Heart left ventricle (tissue), 16 donors: ENCODE measurements around the gene SH3PXD2A. TPM values are rescaled to one million over a fixed set of nuclear protein-coding genes. Genes with fewer than 3 reads are reported as not detected.

Experiments
- ATAC-seq, 4 donors: fragments of 200-7000 bp; cut with Tn5 transposase; one replicate each; pipeline ENCODE4 v1.9.1; 2020 to 2022; ENCODE audit warnings: moderate library complexity in 4 of 4, mild to moderate bottlenecking in 3 of 4, moderate number of reproducible peaks in 1 of 4
- DNase-seq, 5 donors: peaks; one replicate each; pipeline ENCODE4 v3.0.0-alpha.2; 2020
- H3K27ac ChIP-seq, 12 donors: fragments of 200-600 bp; sonication (generic) in 4 of 12; one replicate each; pipeline versions ENCODE4 v1.5.0 to v1.8.0; 2016 to 2022; ENCODE audit warnings: mild to moderate bottlenecking in 2 of 12
- H3K27me3 ChIP-seq, 9 donors: fragments of 200-600 bp; sonication (generic) in 2 of 9; one replicate each; pipeline versions ENCODE4 v1.5.1 to v1.8.0; 2016 to 2022; ENCODE audit warnings: mild to moderate bottlenecking in 3 of 9
- H3K36me3 ChIP-seq, 9 donors: fragments of 200-600 bp; sonication (generic) in 2 of 9; one replicate each; pipeline versions ENCODE4 v1.5.0 to v1.8.0; 2018 to 2022; ENCODE audit warnings: mild to moderate bottlenecking in 2 of 9
- H3K4me1 ChIP-seq, 12 donors: fragments of 200-600 bp; sonication (generic) in 4 of 12; one replicate each; pipeline versions ENCODE4 v1.5.0 to v1.8.0; 2016 to 2022; ENCODE audit warnings: mild to moderate bottlenecking in 3 of 12
- H3K4me3 ChIP-seq, 12 donors: fragments of 200-600 bp; sonication (generic) in 4 of 12; one replicate each; pipeline versions ENCODE4 v1.5.0 to v1.8.0; 2017 to 2022; ENCODE audit warnings: mild to moderate bottlenecking in 9 of 12, moderate library complexity in 4 of 12
- H3K9me3 ChIP-seq, 12 donors: fragments of 200-600 bp; sonication (generic) in 4 of 12; one replicate each; pipeline versions ENCODE4 v1.5.0 to v1.8.0; 2016 to 2022; ENCODE audit warnings: mild to moderate bottlenecking in 1 of 12
- POLR2A ChIP-seq, 2 donors: fragments of 450-650 bp; IDR thresholded peaks; one replicate each; pipeline ENCODE4 v1.6.1; 2017; ENCODE audit warnings: antibody characterized with exemption in 2 of 2, mild to moderate bottlenecking in 2 of 2, moderate library complexity in 2 of 2
- WGBS, 4 donors: extraction: QIAGEN DNeasy Blood & Tissue Kit in 2 of 4; methylation state at CpG; one replicate each; pipeline versions ENCODE4 v1.1.5 to v1.1.7; 2013 to 2018; 5-methylcytosine and 5-hydroxymethylcytosine counted together
- intact Hi-C, 10 donors: fragments of 100-400 bp; cut with DNase I; formaldehyde crosslinking; loops; one replicate each; pipeline versions ENCODE4 v1.11.1 to v1.14.2; 2022
- polyA plus RNA-seq, 2 donors: library from polyadenylated mRNA; stranded (reverse); fragments of 200-250 nt; gene quantifications; one replicate each; pipeline ENCODE4 v1.2.3, GENCODE V29; 2013
- total RNA-seq, 9 donors: library from RNA; depleted of rRNA in 2 of 9; stranded (reverse); fragments of >200 nt in 2 of 9; fragmentation: NEBNext Ultra II Directional in 3 of 9; extraction: Animal tissue kit (Norgen Biotek cat#: 25700) in 3 of 9; gene quantifications; one replicate each; pipeline versions ENCODE4 v1.1.0 to v1.2.4, GENCODE V29; 2016 to 2023
- TF ChIP-seq, protein P1 (sequence below), 12 donors: fragments of 200-600 bp; sonication (generic) in 4 of 12; IDR thresholded peaks; one replicate each; pipeline versions ENCODE4 v1.5.0 to v1.8.0; 2018 to 2022; ENCODE audit warnings: antibody characterized with exemption in 12 of 12, mild to moderate bottlenecking in 5 of 12
- donor health status: ischemic (EF 13 %, LVEDD 7.1; RV severe dilation, severe dysfunction).
- donor health status: healthy with polysubstance abuse.
- donor health status: DM: no; HTN: yes; CAD: no.
- donor health status: DM: no; HTN: no; CAD: no.
- donor health status: ischemic (EF 25% LVEDD 6.9; RV normal size, moderate dysfunction).
- donor health status: ischemic (EF 25% LVEDD 5.7; RV mildly dilated, moderate dysfunction).
- donor health status: healthy.
- donor health status: DM: yes; HTN: yes; CAD: no.
- donor health status: ischemic (EF 35%, LVEDD 5.7; RV mildly dilated, moderate dysfunction).
- donor health status: nonischemic (EF 11% LVEDD 7.7; RV severe dilation, severe dysfunction).
- donor health status: DM: yes; HTN: yes; CAD: no.
- donor health status: PGD.
- donor health status: ischemic (EF 29% LVEDD 5.4; RV normal size, mild dysfunction).
- donor health status: nonischemic (EF 23%, LVEDD 6.1; RV moderate dilation, normal function).

Gene SH3PXD2A
- total and polyA plus RNA-seq, 11 donors: 11.8 to 43.4 (median 31.1) TPM

DNA sequence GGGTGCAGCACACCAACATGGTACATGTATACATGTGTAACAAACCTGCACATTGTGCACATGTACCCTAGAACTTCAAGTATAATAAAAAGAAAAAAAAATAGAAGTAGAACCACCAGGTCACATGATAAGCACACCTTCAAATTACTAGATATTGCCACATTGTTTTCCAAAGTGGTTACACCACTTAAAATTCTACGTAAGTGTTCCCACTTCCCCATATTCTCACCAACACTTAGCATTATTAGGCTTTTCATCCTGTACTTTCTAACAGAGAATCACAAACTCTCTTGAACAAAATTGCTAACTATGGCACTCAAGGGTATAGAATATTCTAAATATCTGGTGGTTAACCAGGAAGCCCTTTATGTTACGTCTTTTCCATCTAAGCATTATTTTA, 22.6 kb downstream of the SH3PXD2A start:
- DNase-seq: no peak

DNA sequence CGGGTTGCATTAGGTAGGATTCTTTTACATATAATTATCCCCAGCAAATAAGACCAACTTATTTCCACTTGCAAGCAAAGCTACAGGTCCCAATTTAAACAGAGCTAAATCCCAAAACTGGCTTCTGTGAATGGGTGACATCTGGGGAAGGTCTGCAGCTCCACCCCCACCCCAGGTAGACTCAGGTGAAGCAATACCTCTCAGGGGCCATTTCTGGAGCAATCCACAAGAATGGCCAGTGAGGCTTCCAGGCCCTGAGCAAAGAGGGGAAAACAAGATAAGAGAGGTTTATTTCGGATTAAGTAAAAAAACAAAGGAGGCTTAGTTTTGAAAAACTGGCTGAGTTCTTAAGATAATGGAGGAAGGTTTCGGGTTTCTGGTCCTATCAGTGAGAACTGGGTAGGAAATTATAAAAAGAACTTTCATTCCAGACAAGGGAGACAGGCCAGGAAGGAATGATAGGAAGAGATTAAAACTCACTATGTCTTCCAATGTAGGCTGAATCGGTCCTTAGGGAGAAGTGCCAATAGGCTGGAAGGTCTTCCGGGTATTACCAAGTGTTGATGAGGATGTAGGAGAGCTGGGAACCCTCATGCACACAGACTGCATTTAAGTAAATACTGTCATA, 25.4 kb downstream of the SH3PXD2A start:
- peaks cover 0 to 5% (median 0%) of the 10 kb centered on the region in 9 donors for H3K36me3 ChIP-seq
- WGBS, 4 donors: 43 to 50% (median 48%) methylated on average over 5 of the region's 5 CpGs
- peaks cover 9 to 51% (median 29%) of the 10 kb centered on the region in 12 donors for H3K4me1 ChIP-seq
- intact Hi-C loops: no loop called here
- peaks cover 0 to 6% (median 0%) of the 10 kb centered on the region in 12 donors for H3K9me3 ChIP-seq
- no peak for DNase-seq
- H3K4me3 ChIP-seq: no peak overlapping the region
- TF ChIP-seq, protein P1, sequence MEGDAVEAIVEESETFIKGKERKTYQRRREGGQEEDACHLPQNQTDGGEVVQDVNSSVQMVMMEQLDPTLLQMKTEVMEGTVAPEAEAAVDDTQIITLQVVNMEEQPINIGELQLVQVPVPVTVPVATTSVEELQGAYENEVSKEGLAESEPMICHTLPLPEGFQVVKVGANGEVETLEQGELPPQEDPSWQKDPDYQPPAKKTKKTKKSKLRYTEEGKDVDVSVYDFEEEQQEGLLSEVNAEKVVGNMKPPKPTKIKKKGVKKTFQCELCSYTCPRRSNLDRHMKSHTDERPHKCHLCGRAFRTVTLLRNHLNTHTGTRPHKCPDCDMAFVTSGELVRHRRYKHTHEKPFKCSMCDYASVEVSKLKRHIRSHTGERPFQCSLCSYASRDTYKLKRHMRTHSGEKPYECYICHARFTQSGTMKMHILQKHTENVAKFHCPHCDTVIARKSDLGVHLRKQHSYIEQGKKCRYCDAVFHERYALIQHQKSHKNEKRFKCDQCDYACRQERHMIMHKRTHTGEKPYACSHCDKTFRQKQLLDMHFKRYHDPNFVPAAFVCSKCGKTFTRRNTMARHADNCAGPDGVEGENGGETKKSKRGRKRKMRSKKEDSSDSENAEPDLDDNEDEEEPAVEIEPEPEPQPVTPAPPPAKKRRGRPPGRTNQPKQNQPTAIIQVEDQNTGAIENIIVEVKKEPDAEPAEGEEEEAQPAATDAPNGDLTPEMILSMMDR (IDR thresholded peaks at IDR 0.05): no peak
- TF ChIP-seq POLR2A (IDR thresholded peaks at IDR 0.05): no peak
- no peaks in the 10 kb centered on the region for H3K27me3 ChIP-seq
- ATAC-seq: no peak
- no peak overlapping the region for H3K27ac ChIP-seq

More for the DNA sequence above, 22.6 kb downstream of the SH3PXD2A start:
- no peaks in the 10 kb centered on the region for H3K27me3 ChIP-seq
- H3K4me1 ChIP-seq: peaks cover 9 to 61% (median 43%) of the 10 kb centered on the region in 12 donors
- H3K27ac ChIP-seq: peak overlapping the region in 3 of 12 donors; percentile 65 to 85 (median 75)
- TF ChIP-seq, protein P1 (IDR thresholded peaks at IDR 0.05): no peak
- TF ChIP-seq POLR2A (IDR thresholded peaks at IDR 0.05): no peak
- 95 to 98% (median 96%) methylated on average over 2 of the region's 2 CpGs for WGBS, 4 donors
- peaks cover 0 to 6% (median 0%) of the 10 kb centered on the region in 12 donors for H3K9me3 ChIP-seq
- no peak for ATAC-seq
- H3K4me3 ChIP-seq: no peak overlapping the region
- intact Hi-C loops: no loop called here
- peaks cover 0 to 5% (median 0%) of the 10 kb centered on the region in 9 donors for H3K36me3 ChIP-seq

GRCh38 chr10:103829278-103829677, 26.1 kb downstream of the SH3PXD2A start:
- ATAC-seq: no peak
- WGBS, 4 donors: 88 to 97% (median 91%) methylated on average over 6 of the region's 6 CpGs
- no peak for DNase-seq
- no peak overlapping the region for H3K27ac ChIP-seq
- H3K36me3 ChIP-seq: peaks cover 0 to 5% (median 0%) of the 10 kb centered on the region in 9 donors
- H3K4me3 ChIP-seq: no peak overlapping the region
- TF ChIP-seq, protein P1 (IDR thresholded peaks at IDR 0.05): no peak
- TF ChIP-seq POLR2A (IDR thresholded peaks at IDR 0.05): no peak
- intact Hi-C loops: no loop called here
- H3K9me3 ChIP-seq: peaks cover 0 to 6% (median 0%) of the 10 kb centered on the region in 12 donors
- peaks cover 4 to 49% (median 27%) of the 10 kb centered on the region in 12 donors for H3K4me1 ChIP-seq
- H3K27me3 ChIP-seq: no peaks in the 10 kb centered on the region

DNA sequence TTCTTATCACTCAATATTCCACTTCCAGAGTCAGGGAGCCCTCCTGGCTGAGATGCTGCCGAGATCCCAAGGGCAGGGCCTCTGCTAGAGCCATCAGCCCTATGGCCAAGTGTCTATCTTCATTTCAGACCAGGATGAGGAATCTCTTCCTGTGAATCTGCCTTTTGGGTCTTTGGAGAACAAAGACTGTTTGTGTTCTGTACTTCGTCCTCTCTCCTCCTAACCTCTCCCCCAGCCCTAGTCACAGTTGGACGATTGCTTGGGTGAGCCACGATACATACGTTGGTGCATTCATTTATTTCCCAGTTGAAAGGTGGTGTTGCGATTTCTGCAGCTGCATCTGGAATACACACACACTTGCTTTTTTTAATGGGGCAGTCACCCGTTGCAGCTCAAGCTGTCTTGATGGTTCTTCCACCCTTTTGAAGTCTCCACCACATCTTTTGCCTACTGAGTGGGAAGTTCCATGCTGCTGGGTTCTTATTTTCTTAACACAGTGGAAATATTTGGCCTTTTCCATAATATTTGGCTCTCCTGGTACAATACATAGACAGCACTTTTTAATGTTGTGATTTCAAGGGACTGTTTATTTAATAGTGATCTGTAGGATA, 26.7 kb downstream of the SH3PXD2A start:
- 85 to 94% (median 87%) methylated on average over 7 of the region's 7 CpGs for WGBS, 4 donors
- no peaks in the 10 kb centered on the region for H3K27me3 ChIP-seq
- intact Hi-C loops: no loop called here
- peaks cover 0 to 6% (median 0%) of the 10 kb centered on the region in 12 donors for H3K9me3 ChIP-seq
- TF ChIP-seq, protein P1 (IDR thresholded peaks at IDR 0.05): no peak
- TF ChIP-seq POLR2A (IDR thresholded peaks at IDR 0.05): no peak
- H3K4me3 ChIP-seq: no peak overlapping the region
- peaks cover 0 to 5% (median 0%) of the 10 kb centered on the region in 9 donors for H3K36me3 ChIP-seq
- peaks cover 0 to 49% (median 26%) of the 10 kb centered on the region in 12 donors for H3K4me1 ChIP-seq
- ATAC-seq (no peak), DNase-seq (no peak)
- H3K27ac ChIP-seq: no peak overlapping the region
